Measurements from ENCODE around the gene RAPGEF6.

DNA sequence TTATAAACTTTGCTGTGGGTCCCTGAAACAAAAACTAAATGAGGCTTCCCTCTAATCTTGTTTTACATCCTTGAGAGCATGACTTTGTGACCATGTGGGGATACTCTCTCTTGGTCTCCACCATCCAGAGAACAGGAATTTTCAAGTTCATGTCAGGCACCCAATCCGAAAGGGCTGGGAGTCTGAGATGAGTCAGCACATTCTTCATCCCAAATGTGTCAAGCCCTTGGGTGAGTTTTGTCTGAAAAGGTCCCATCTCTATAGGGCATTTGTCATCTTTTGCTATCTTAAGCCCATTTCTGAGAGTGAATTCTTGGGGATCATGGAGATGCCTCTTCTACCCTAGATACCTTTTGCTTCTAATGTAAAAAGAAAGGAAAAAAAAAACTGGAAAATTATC lies 26.9 kb upstream of the RAPGEF6 start:
- no peak for TF ChIP-seq CTCF (IDR thresholded peaks at IDR 0.05)
- no peak for TF ChIP-seq POLR2A (IDR thresholded peaks at IDR 0.05)
